Esophagus muscularis mucosa (tissue), 3 donors: ENCODE measurements around the gene PTPN5.

Experiments
- CTCF ChIP-seq, 3 experiments: fragments of 200-600 bp in 2 of 3; fragments of 450-650 bp in 1 of 3; sonication (generic) in 2 of 3; IDR thresholded peaks; one replicate each; pipeline ENCODE4 v1.5.1; 2017 to 2019; ENCODE audit warnings: antibody characterized with exemption in 3 of 3, mild to moderate bottlenecking in 2 of 3, moderate library complexity in 1 of 3
- POLR2AphosphoS5 ChIP-seq, 2 donors: sonication (generic); formaldehyde crosslinking; IDR thresholded peaks; one replicate each; pipeline ENCODE4 v1.6.1; 2017; ENCODE audit warnings: antibody characterized with exemption in 2 of 2

- TF ChIP-seq CTCF (IDR thresholded peaks at IDR 0.05), result no peak
- no peak for TF ChIP-seq POLR2AphosphoS5 (IDR thresholded peaks at IDR 0.05)
Measured at GRCh38 chr11:18836417-18836816, 44.8 kb upstream of the PTPN5 start.
